ENCODE results near the gene DNAJC13.

Gene DNAJC13

GRCh38 chr3:132443421-132443820 is 26.1 kb downstream of the DNAJC13 start:
- no peak overlapping the region for H2AFZ ChIP-seq (ENCODE audit: low read length)
- H3K79me2 ChIP-seq (ENCODE audit: low read length), result peaks cover 81% of the 10 kb centered on the region
- H3K4me2 ChIP-seq (ENCODE audit: low read depth, low read length), result no peak overlapping the region
- no peaks in the 10 kb centered on the region for H3K27me3 ChIP-seq (replicated peaks; ENCODE audit: insufficient read depth, low read length)
- no peaks in the 10 kb centered on the region for H3K9me2 ChIP-seq (replicated peaks; ENCODE audit: insufficient read depth, low read length)
- peaks cover 39% of the 10 kb centered on the region for H3K4me1 ChIP-seq (ENCODE audit: low read length)
- H3F3A ChIP-seq (ENCODE audit: insufficient read depth, low read length), result peaks cover 31% of the 10 kb centered on the region
- H3K9me3 ChIP-seq (replicated peaks; ENCODE audit: insufficient read depth, low read length), result no peaks in the 10 kb centered on the region
- no peak overlapping the region for H3K9ac ChIP-seq (ENCODE audit: low read length)
- TF ChIP-seq EZH2phosphoT487 (IDR thresholded peaks at IDR 0.05; ENCODE audit: low read length) (no peak), EZH2 (optimal IDR thresholded peaks at IDR 0.05; ENCODE audit: low read depth, low read length) (no peak), CTCF (IDR thresholded peaks at IDR 0.05; ENCODE audit: low read length) (no peak)
- no peak for DNase-seq
- H3K4me3 ChIP-seq (ENCODE audit: low read length), result no peak overlapping the region
- H3K27ac ChIP-seq (ENCODE audit: low read length), result no peak overlapping the region
- no peaks in the 10 kb centered on the region for H3K36me3 ChIP-seq (replicated peaks; ENCODE audit: insufficient read depth, low read length)
- no peaks in the 10 kb centered on the region for H4K20me1 ChIP-seq (ENCODE audit: insufficient read depth, low read length)

GRCh38 chr3:132444383-132444782 is 27.1 kb downstream of the DNAJC13 start:
- no peaks in the 10 kb centered on the region for H3K36me3 ChIP-seq (replicated peaks; ENCODE audit: insufficient read depth, low read length)
- H3K27ac ChIP-seq (ENCODE audit: low read length), result peak overlapping the region; percentile 19; the same call in 1 of the 2 replicates
- no peak overlapping the region for H2AFZ ChIP-seq (ENCODE audit: low read length)
- no peak overlapping the region for H3K9ac ChIP-seq (ENCODE audit: low read length)
- H3K79me2 ChIP-seq (ENCODE audit: low read length), result peaks cover 82% of the 10 kb centered on the region
- no peaks in the 10 kb centered on the region for H3K9me3 ChIP-seq (replicated peaks; ENCODE audit: insufficient read depth, low read length)
- TF ChIP-seq EZH2 (optimal IDR thresholded peaks at IDR 0.05; ENCODE audit: low read depth, low read length) (no peak), CTCF (IDR thresholded peaks at IDR 0.05; ENCODE audit: low read length) (no peak), EZH2phosphoT487 (IDR thresholded peaks at IDR 0.05; ENCODE audit: low read length) (no peak)
- DNase-seq, result no peak
- peak overlapping the region; percentile 35 for H3K4me2 ChIP-seq (ENCODE audit: low read depth, low read length)
- H3K27me3 ChIP-seq (replicated peaks; ENCODE audit: insufficient read depth, low read length), result no peaks in the 10 kb centered on the region
- no peak overlapping the region for H3K4me3 ChIP-seq (ENCODE audit: low read length)
- H4K20me1 ChIP-seq (ENCODE audit: insufficient read depth, low read length), result no peaks in the 10 kb centered on the region
- peaks cover 34% of the 10 kb centered on the region for H3F3A ChIP-seq (ENCODE audit: insufficient read depth, low read length)
- H3K4me1 ChIP-seq (ENCODE audit: low read length), result peaks cover 45% of the 10 kb centered on the region
- no peaks in the 10 kb centered on the region for H3K9me2 ChIP-seq (replicated peaks; ENCODE audit: insufficient read depth, low read length)

- H3K27ac ChIP-seq (ENCODE audit: low read length), result no peak overlapping the region
- no peaks in the 10 kb centered on the region for H3K36me3 ChIP-seq (replicated peaks; ENCODE audit: insufficient read depth, low read length)
- no peaks in the 10 kb centered on the region for H3K27me3 ChIP-seq (replicated peaks; ENCODE audit: insufficient read depth, low read length)
- no peaks in the 10 kb centered on the region for H4K20me1 ChIP-seq (ENCODE audit: insufficient read depth, low read length)
- no peak overlapping the region for H3K9ac ChIP-seq (ENCODE audit: low read length)
- peaks cover 77% of the 10 kb centered on the region for H3K79me2 ChIP-seq (ENCODE audit: low read length)
- DNase-seq, result peak; percentile 24
- no peaks in the 10 kb centered on the region for H3K9me3 ChIP-seq (replicated peaks; ENCODE audit: insufficient read depth, low read length)
- H2AFZ ChIP-seq (ENCODE audit: low read length), result no peak overlapping the region
- TF ChIP-seq EZH2phosphoT487 (IDR thresholded peaks at IDR 0.05; ENCODE audit: low read length) (no peak), EZH2 (optimal IDR thresholded peaks at IDR 0.05; ENCODE audit: low read depth, low read length) (no peak), CTCF (IDR thresholded peaks at IDR 0.05; ENCODE audit: low read length) (no peak)
- H3F3A ChIP-seq (ENCODE audit: insufficient read depth, low read length), result peaks cover 34% of the 10 kb centered on the region
- H3K4me1 ChIP-seq (ENCODE audit: low read length), result peaks cover 50% of the 10 kb centered on the region
- H3K4me2 ChIP-seq (ENCODE audit: low read depth, low read length), result peak overlapping the region; percentile 39
- H3K9me2 ChIP-seq (replicated peaks; ENCODE audit: insufficient read depth, low read length), result no peaks in the 10 kb centered on the region
- H3K4me3 ChIP-seq (ENCODE audit: low read length), result no peak overlapping the region
Measured at GRCh38 chr3:132445817-132446216, 28.5 kb downstream of the DNAJC13 start.
